IPS DF 4.7 (cell line): ENCODE data around the gene TOX2.

ENCODE experiments used
- DNase-seq: peaks from one replicate; pipeline ENCODE4 v3.0.0-alpha.2; 2013; ENCODE audit warnings: low spot score; ENCODE audit errors: extremely low read depth

The TOX2 gene

GRCh38 chr20:44057698-44058675 is 143.3 kb downstream of the TOX2 start:
- no peak for DNase-seq

- no peak for DNase-seq
Observed at GRCh38 chr20:44064501-44065400, 150.1 kb downstream of the TOX2 start.

- DNase-seq = no peak
Observed at GRCh38 chr20:44065401-44066340, 151.0 kb downstream of the TOX2 start.

GRCh38 chr20:44066645-44067606 is 152.3 kb downstream of the TOX2 start:
- no peak for DNase-seq

GRCh38 chr20:44067650-44068081 is 153.0 kb downstream of the TOX2 start:
- DNase-seq = no peak

GRCh38 chr20:44068316-44069201 is 153.9 kb downstream of the TOX2 start:
- DNase-seq = no peak

GRCh38 chr20:44069203-44070011 is 154.8 kb downstream of the TOX2 start:
- no peak for DNase-seq

- DNase-seq = no peak
Observed at GRCh38 chr20:44070139-44070900, 155.7 kb downstream of the TOX2 start.

GRCh38 chr20:44071057-44071456 is 156.4 kb downstream of the TOX2 start:
- no peak for DNase-seq

- no peak for DNase-seq
Observed at GRCh38 chr20:44071526-44072111, 157.0 kb downstream of the TOX2 start.

GRCh38 chr20:44072384-44072783 is 157.7 kb downstream of the TOX2 start:
- no peak for DNase-seq

- no peak for DNase-seq
Observed at GRCh38 chr20:44073011-44073674, 158.5 kb downstream of the TOX2 start.

GRCh38 chr20:44073675-44074071 is 159.0 kb downstream of the TOX2 start:
- DNase-seq = no peak

- DNase-seq = no peak
Observed at GRCh38 chr20:44074252-44075151, 159.8 kb downstream of the TOX2 start.
